Vagina (tissue), 2 donors: ENCODE data around the gene HK2. TPM values are rescaled to one million over a fixed set of nuclear protein-coding genes. Genes with fewer than 3 reads are reported as not detected.

ENCODE experiments used
- DNase-seq, 2 donors: peaks; one replicate each; pipeline ENCODE4 v3.0.0-alpha.2; 2017; ENCODE audit errors: extremely low spot score in 2 of 2
- H3K27ac ChIP-seq: fragments of 200-600 bp; sonication (generic); one replicate; pipeline ENCODE4 v1.5.1; 2019
- H3K27me3 ChIP-seq: fragments of 200-600 bp; sonication (generic); one replicate; pipeline ENCODE4 v1.5.1; 2019
- H3K36me3 ChIP-seq, 2 donors: fragments of 200-600 bp; sonication (generic); one replicate each; pipeline ENCODE4 v1.5.1; 2017 to 2019
- H3K4me1 ChIP-seq: fragments of 200-600 bp; sonication (generic); one replicate; pipeline ENCODE4 v1.5.1; 2019
- H3K4me3 ChIP-seq, 2 donors: fragments of 200-600 bp; sonication (generic); 1 replicate in 1 of 2; 2 replicates in 1 of 2; pipeline ENCODE4 v1.5.1; 2016 to 2019
- H3K9me3 ChIP-seq: fragments of 200-600 bp; sonication (generic); one replicate; pipeline ENCODE4 v1.5.1; 2019
- CTCF ChIP-seq, 3 experiments: fragments of 450-650 bp in 2 of 3; fragments of 200-600 bp in 1 of 3; sonication (generic) in 1 of 3; IDR thresholded peaks; one replicate each; pipeline ENCODE4 v1.5.1; 2017 to 2019; ENCODE audit warnings: antibody characterized with exemption in 3 of 3, mild to moderate bottlenecking in 2 of 3, moderate library complexity in 2 of 3
- POLR2A ChIP-seq, 2 donors: fragments of 450-650 bp; IDR thresholded peaks; one replicate each; pipeline ENCODE4 v1.6.1; 2017; ENCODE audit warnings: antibody characterized with exemption in 2 of 2, mild to moderate bottlenecking in 2 of 2, moderate library complexity in 2 of 2
- POLR2AphosphoS5 ChIP-seq, 2 donors: sonication (generic); formaldehyde crosslinking; IDR thresholded peaks; one replicate each; pipeline ENCODE4 v1.9.0; 2017; ENCODE audit warnings: antibody characterized with exemption in 2 of 2, mild to moderate bottlenecking in 2 of 2, low read depth in 1 of 2; ENCODE audit not compliant: insufficient read depth in 1 of 2
- intact Hi-C: fragments of 100-400 bp; cut with DNase I; formaldehyde crosslinking; loops from one replicate; pipeline ENCODE4 v1.15.1; 2023
- total RNA-seq: library from RNA; depleted of rRNA; stranded (reverse); fragments of >200 nt; gene quantifications from one replicate; pipeline ENCODE4 v1.2.3, GENCODE V29; 2016

Gene HK2
- total RNA-seq, 1 donor from 2014 or later: 5.4 TPM

DNA sequence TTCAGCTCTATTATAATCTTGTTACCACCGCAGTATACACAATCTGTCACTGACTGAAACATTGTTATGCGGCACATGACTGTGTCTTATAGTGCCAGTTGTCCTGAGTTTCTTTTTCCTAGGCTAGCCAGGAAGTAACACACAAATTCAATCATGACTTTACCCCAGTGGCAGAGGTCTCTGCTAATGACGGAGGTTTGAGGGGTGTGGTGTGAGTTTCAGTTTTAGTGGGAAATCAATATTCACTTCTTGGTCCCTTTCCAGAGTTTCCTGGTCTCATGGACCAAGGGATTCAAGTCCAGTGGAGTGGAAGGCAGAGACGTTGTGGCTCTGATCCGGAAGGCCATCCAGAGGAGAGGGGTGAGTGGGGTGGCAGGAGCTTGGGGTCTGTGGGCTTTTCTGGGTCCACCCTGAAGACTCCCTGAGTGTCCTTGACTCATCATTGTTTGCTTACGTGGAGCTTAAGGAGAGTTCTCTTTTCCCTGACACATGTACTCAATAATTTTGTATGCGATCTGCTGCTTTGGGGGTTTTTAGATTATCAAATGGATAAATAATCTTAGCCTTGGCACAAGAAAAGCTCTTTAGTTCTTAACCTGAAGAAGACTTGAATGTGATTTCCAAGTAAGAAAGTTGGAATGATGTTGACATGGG, 39.2 kb downstream of the HK2 start:
- Histone ChIP-seq H3K4me1 (no peaks in the 10 kb centered on the region), H3K27ac (no peak overlapping the region), H3K27me3 (no peaks in the 10 kb centered on the region), H3K36me3 (no peaks in the 10 kb centered on the region), H3K4me3 (no peak overlapping the region), H3K9me3 (no peaks in the 10 kb centered on the region)
- intact Hi-C loops: no loop called here
- TF ChIP-seq POLR2AphosphoS5 (IDR thresholded peaks at IDR 0.05; ENCODE audit: insufficient read depth in 1 of 2, low read depth in 1 of 2) (no peak), POLR2A (IDR thresholded peaks at IDR 0.05) (no peak), CTCF (IDR thresholded peaks at IDR 0.05) (no peak)
- DNase-seq: no peak

DNA sequence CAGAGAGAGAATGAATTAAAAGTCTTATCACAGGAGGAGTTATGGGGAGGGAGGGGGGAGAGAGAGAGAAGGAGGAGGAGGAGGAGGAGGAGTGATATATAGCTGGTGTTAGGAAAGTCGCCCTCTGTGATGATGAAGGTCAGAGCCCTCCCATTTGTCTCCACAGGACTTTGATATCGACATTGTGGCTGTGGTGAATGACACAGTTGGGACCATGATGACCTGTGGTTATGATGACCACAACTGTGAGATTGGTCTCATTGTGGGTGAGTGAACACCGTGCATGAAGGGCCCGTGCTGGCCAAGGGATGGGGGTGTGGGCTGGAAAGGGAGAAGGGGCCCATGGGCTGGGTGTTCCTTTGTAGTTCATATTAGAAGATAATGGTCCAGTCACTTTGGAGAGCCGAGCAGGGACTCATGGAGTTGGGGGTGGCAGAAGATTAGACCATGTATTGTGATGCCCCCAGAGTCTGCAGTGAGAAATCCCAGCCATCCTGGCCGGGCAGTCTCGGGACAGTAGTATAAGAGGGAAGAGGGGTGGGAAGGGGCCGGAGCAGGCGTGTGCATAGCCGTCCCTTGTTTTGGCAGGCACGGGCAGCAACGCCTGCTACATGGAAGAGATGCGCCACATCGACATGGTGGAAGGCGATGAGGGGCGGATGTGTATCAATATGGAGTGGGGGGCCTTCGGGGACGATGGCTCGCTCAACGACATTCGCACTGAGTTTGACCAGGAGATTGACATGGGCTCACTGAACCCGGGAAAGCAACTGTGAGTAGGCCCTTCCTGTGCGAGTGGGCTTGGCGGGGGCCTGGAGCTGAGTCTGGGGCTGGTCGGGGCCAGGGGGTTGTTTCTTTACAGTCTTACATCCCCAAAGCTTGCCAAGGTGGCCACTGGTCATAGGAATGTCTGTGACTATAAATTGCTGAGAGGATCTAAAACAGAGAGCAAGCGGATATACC, 40.0 kb downstream of the HK2 start:
- Histone ChIP-seq H3K4me3 (no peak overlapping the region), H3K9me3 (no peaks in the 10 kb centered on the region), H3K4me1 (no peaks in the 10 kb centered on the region), H3K27ac (peak overlapping the region; percentile 70), H3K27me3 (no peaks in the 10 kb centered on the region), H3K36me3 (no peaks in the 10 kb centered on the region)
- DNase-seq: no peak
- intact Hi-C loops: loop anchor here (2.0 kb wide), 1 partner anchor 159 kb away; no protein-coding TSS in a partner anchor
- TF ChIP-seq POLR2AphosphoS5 (IDR thresholded peaks at IDR 0.05; ENCODE audit: insufficient read depth in 1 of 2, low read depth in 1 of 2) (no peak), CTCF (IDR thresholded peaks at IDR 0.05) (no peak), POLR2A (IDR thresholded peaks at IDR 0.05) (no peak)

GRCh38 chr2:74876081-74876886, 42.4 kb downstream of the HK2 start:
- Histone ChIP-seq H3K9me3 (no peaks in the 10 kb centered on the region), H3K27ac (peak overlapping the region; percentile 57), H3K27me3 (no peaks in the 10 kb centered on the region), H3K4me1 (no peaks in the 10 kb centered on the region), H3K36me3 (no peaks in the 10 kb centered on the region), H3K4me3 (no peak overlapping the region)
- TF ChIP-seq POLR2A (IDR thresholded peaks at IDR 0.05): no peak
- TF ChIP-seq CTCF (IDR thresholded peaks at IDR 0.05): peak; percentile 43 to 80 (median 58)
- intact Hi-C loops: no loop called here
- no peak for DNase-seq

DNA sequence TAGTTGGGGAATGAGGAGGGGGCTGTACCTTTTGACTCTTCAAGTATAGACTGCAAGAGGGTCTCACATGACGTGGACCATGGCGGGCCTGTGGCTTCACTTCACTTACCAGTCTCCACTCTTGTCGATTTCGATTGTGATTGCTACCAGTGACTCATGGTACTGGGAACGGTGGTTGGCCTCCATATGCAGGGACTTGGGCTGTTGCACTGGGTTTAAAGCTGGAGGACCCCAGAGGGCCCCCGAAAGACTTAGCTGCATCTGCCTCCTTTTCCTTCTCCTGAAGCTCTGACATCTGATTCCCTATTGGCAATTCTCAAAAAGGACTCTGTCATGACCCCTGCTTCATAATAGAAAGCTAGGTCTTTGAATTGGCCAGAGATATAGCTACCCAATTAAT, 43.4 kb downstream of the HK2 start:
- Histone ChIP-seq H3K4me1 (no peaks in the 10 kb centered on the region), H3K27me3 (no peaks in the 10 kb centered on the region), H3K27ac (no peak overlapping the region), H3K9me3 (no peaks in the 10 kb centered on the region), H3K4me3 (no peak overlapping the region), H3K36me3 (no peaks in the 10 kb centered on the region)
- DNase-seq: no peak
- TF ChIP-seq CTCF (IDR thresholded peaks at IDR 0.05) (no peak), POLR2A (IDR thresholded peaks at IDR 0.05) (no peak), POLR2AphosphoS5 (IDR thresholded peaks at IDR 0.05; ENCODE audit: insufficient read depth in 1 of 2, low read depth in 1 of 2) (no peak)
- intact Hi-C loops: no loop called here
